OCI-LY7 (cell line): ENCODE results near the gene BACH2.

ENCODE experiments used
- CTCF ChIP-seq: fragments of 200-600 bp; sonication (generic); conservative IDR thresholded peaks from 2 replicates; pipeline ENCODE4 v1.5.1; 2014; ENCODE audit warnings: mild to moderate bottlenecking, antibody characterized with exemption, low read length, moderate library complexity, mixed read lengths
- EZH2phosphoT487 ChIP-seq: fragments of 200-600 bp; sonication (generic); IDR thresholded peaks from 2 replicates; pipeline ENCODE4 v1.6.1; 2018; ENCODE audit warnings: low read depth, borderline replicate concordance, mild to moderate bottlenecking, mixed run types, antibody characterized with exemption, low read length, moderate library complexity, mixed read lengths

DNA sequence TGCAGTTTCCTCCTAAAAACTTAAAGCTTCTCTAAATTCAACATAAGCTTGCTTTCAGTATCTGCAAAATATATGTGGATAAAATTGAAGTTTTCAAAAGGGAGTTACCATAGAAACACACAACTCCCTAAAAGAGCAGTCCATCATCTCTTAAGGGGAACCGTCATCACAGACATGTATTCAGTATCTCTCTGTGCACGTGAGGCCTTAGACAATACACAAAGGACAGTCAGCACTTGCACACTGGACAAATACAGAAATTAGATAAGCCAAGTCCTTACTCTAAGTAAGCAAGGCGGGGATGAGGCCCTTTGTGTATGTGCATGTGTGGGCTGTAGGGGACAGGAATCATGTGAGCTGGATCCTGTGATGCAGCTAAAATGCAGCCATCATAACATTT lies 136.6 kb downstream of the BACH2 start:
- TF ChIP-seq CTCF (no peak), EZH2phosphoT487 (no peak)
